Measurements from ENCODE around the gene CDKN2B-AS1. TPM values are rescaled to one million over a fixed set of nuclear protein-coding genes. Genes with fewer than 3 reads are reported as not detected.

The CDKN2B-AS1 gene
- total RNA-seq, 1 donor from 2014 or later = 0.53 TPM

DNA sequence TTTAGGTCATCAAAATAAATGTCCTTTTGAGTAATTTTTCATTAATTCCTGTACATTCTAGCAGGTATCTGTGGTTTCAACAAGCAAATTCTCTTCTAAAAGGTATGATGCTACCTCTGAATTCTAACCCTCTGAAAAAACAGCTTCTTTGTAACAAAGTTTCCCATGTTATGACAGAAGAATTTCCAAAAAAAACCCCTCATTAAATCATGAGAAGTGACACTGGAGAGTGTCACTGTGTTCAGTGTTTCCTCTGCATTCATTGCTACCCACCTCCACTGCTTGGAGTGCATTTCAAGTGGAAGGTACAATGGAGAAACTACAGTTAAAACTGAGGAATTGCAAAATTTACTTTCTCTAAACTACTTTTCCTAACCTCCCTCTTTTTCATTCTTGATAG, 10.5 kb upstream of the CDKN2B-AS1 start:
- no peak overlapping the region for H3K4me3 ChIP-seq (ENCODE audit: low read depth, low read length)
- H3K27me3 ChIP-seq (ENCODE audit: control insufficient read depth, insufficient read depth, low read length) = no peaks in the 10 kb centered on the region
- H3K36me3 ChIP-seq (ENCODE audit: control insufficient read depth, insufficient read depth, low read length) = no peaks in the 10 kb centered on the region
- DNase-seq (ENCODE audit: low read depth) = no peak
- FAIRE-seq = no peak
- TF ChIP-seq, protein P1, sequence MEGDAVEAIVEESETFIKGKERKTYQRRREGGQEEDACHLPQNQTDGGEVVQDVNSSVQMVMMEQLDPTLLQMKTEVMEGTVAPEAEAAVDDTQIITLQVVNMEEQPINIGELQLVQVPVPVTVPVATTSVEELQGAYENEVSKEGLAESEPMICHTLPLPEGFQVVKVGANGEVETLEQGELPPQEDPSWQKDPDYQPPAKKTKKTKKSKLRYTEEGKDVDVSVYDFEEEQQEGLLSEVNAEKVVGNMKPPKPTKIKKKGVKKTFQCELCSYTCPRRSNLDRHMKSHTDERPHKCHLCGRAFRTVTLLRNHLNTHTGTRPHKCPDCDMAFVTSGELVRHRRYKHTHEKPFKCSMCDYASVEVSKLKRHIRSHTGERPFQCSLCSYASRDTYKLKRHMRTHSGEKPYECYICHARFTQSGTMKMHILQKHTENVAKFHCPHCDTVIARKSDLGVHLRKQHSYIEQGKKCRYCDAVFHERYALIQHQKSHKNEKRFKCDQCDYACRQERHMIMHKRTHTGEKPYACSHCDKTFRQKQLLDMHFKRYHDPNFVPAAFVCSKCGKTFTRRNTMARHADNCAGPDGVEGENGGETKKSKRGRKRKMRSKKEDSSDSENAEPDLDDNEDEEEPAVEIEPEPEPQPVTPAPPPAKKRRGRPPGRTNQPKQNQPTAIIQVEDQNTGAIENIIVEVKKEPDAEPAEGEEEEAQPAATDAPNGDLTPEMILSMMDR (IDR thresholded peaks at IDR 0.05; ENCODE audit: insufficient read depth, low read length, severe bottlenecking) = no peak

DNA sequence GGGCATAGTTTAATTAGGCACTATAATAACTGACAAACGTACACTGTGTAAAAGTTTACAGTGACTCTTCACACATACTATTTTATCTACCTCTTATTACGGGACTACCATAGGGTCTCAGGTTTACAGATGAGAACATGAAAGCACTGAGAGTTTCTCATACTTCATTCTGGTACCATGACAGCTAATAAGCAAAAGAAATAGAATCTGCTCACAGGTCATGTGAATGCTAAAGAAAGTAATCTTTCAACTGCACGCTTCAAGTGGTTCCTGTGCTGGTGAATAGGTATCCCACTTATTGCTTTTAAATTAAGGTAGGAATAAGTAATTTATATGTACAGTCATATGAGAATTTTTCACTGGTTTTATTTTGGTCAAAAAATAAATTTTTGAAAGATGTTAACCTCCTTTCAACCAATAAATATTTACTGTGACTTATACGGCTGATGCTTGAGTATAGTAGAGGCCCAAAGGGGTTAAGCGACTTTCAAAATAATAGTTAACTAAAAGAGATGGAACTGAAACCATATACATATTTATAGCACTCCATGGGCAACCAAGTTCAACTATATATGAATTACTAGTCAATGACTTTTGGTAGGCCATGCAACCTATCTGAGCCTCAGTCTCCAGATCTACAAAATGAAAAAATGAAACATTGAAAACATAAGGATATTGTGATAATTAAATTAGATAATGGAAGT, 8.5 kb upstream of the CDKN2B-AS1 start:
- TF ChIP-seq, protein P1 (IDR thresholded peaks at IDR 0.05; ENCODE audit: insufficient read depth, low read length, severe bottlenecking) = no peak
- H3K27me3 ChIP-seq (ENCODE audit: control insufficient read depth, insufficient read depth, low read length) = no peaks in the 10 kb centered on the region
- no peak overlapping the region for H3K4me3 ChIP-seq (ENCODE audit: low read depth, low read length)
- FAIRE-seq (no peak), DNase-seq (ENCODE audit: low read depth) (no peak)
- H3K36me3 ChIP-seq (ENCODE audit: control insufficient read depth, insufficient read depth, low read length) = no peaks in the 10 kb centered on the region

DNA sequence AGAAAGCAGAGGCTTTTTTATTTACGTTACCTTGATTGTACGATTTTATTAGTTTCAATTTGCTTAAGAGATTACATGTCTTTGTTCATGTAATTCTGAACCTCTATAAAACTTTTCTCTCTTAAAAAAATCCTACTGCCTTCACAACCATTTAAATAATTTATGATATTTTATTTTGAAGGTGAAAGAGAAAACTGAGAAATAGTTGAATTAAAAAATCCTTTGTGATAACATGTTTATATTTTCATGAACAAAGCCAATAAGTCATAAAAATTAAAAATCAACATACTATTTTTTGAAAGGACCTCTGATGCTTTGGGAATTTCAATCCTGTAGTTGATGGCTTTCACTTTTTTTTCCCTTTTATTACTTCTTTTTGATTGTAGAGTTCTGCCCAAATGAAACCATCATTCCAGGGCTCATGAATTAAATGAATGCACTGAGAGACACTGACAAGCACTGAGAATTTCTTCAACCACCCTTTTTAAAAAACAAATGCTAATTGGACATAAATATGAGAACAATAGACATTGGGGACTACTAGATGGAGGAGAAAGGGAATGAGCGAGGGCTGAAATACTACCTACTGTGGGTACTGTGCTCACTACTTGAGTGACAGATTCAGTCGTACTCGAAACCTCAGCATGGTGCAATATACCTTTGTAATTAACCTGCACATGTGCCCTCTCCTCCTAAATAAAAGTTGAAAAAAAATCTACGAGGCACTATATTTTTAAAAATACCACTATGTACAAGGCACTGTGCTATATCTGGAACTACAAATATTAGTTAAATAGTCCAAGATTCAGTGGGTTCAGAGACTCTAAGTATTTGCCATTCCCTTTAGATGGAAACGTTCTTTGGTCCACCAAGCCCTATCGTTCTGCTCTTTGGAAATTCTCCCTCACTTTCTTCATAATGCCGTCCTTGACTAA, 6.3 kb upstream of the CDKN2B-AS1 start:
- DNase-seq (ENCODE audit: low read depth) (no peak), FAIRE-seq (no peak)
- Histone ChIP-seq H3K27me3 (ENCODE audit: control insufficient read depth, insufficient read depth, low read length) (no peaks in the 10 kb centered on the region), H3K36me3 (ENCODE audit: control insufficient read depth, insufficient read depth, low read length) (no peaks in the 10 kb centered on the region), H3K4me3 (ENCODE audit: low read depth, low read length) (no peak overlapping the region)
- TF ChIP-seq, protein P1 (IDR thresholded peaks at IDR 0.05; ENCODE audit: insufficient read depth, low read length, severe bottlenecking) = no peak

DNA sequence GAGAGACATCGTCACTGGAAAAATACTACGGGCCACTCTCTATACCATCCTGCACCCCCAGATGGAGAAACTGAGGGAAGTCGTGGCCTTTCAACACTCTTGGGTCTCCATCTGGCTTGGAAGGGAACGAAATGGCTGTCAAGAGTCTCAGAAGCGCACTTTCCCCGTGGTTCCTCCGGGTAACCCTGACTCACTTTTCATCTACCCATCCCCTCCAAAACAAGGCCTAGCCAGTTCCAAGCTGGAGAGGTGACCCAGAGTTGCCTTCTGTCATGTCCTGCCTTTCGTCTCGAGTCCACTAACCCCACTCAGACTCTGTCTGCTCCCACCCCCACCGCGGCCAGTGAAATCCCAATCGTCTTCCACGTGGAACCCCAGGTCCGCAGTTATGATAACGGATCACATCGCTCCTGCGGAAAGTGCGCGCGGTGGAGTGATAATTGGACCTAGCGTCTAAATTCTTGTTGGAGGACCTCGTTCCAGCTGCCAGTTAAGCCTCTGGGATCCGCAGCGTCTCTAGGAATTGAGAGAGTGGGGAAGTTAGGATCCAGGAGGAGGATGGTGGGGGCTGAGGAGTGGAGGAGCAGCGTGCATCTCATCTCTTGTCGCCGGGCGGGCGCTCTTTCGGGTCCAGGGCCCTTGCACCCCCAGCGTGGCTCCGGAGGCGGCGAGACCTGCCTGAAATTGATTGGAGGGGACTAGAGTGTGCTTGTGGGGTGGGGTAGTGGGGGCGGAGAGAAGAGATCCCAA, 5.0 kb upstream of the CDKN2B-AS1 start:
- no peak for FAIRE-seq
- no peaks in the 10 kb centered on the region for H3K36me3 ChIP-seq (ENCODE audit: control insufficient read depth, insufficient read depth, low read length)
- TF ChIP-seq, protein P1 (IDR thresholded peaks at IDR 0.05; ENCODE audit: insufficient read depth, low read length, severe bottlenecking) = no peak

DNA sequence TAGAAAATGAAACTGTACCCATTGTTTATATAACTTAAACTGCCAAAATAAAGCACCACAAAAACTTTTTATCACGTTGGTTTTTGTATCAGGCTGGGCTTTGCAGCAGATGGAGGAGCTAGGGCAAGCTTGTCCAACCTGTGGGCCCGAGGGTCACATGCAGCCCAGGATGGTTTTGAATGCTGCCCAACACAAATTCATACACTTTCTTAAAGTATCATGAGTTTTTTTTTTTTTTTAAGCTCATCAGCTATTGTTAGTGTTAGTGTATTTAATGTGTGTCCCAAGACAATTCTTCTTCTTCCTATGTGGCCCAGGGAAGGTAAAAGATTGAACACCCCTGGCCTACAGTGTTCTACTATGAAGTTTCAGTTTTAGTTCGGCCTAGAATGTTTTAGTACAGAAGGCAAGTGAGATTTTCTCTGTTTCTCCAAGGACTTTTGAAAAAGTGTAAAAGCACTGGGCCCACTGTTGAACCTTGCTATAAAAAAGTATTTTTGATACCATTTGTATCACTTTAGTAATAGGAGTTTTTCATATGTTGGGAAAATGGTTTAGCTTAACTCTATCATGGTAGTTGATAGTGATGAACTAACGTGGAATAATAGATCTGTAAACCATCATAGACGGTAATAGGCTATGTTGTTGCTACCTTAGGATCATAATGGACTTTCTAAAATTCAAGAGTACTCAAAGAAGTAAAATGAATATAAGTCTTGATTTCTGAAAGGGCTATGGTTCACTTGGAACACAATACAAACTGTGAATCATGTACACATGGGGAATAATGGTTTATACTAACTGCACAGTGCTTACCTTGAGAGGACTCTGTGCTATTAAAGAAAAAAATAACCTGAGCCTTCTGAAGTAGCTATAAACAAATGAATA, 3.3 kb upstream of the CDKN2B-AS1 start:
- H3K27me3 ChIP-seq (ENCODE audit: control insufficient read depth, insufficient read depth, low read length) = no peaks in the 10 kb centered on the region
- no peak for DNase-seq (ENCODE audit: low read depth)
- H3K4me3 ChIP-seq (ENCODE audit: low read depth, low read length) = no peak overlapping the region
- H3K36me3 ChIP-seq (ENCODE audit: control insufficient read depth, insufficient read depth, low read length) = no peaks in the 10 kb centered on the region
- FAIRE-seq = no peak
- TF ChIP-seq, protein P1 (IDR thresholded peaks at IDR 0.05; ENCODE audit: insufficient read depth, low read length, severe bottlenecking) = no peak

More for the DNA sequence above, 5.0 kb upstream of the CDKN2B-AS1 start:
- Histone ChIP-seq H3K4me3 (ENCODE audit: low read depth, low read length) (no peak overlapping the region), H3K27me3 (ENCODE audit: control insufficient read depth, insufficient read depth, low read length) (no peaks in the 10 kb centered on the region)
- no peak for DNase-seq (ENCODE audit: low read depth)
